Muscle layer of colon (tissue), 2 donors: ENCODE results near the gene FGG.

Experiments
- H3K27ac ChIP-seq: one replicate; pipeline ENCODE4 v1.7.0; 2013; ENCODE audit warnings: low read depth, mild to moderate bottlenecking, low read length, moderate library complexity
- H3K27me3 ChIP-seq, 2 donors: one replicate each; pipeline ENCODE4 v1.7.0; 2013; ENCODE audit warnings: low read length in 2 of 2, mild to moderate bottlenecking in 2 of 2; ENCODE audit not compliant: insufficient read depth in 2 of 2, control insufficient read depth in 1 of 2
- H3K36me3 ChIP-seq: one replicate; pipeline ENCODE4 v1.7.0; 2013; ENCODE audit warnings: mild to moderate bottlenecking, low read length; ENCODE audit not compliant: insufficient read depth
- H3K4me1 ChIP-seq: one replicate; pipeline ENCODE4 v1.7.0; 2013; ENCODE audit warnings: mild to moderate bottlenecking, low read length; ENCODE audit not compliant: insufficient read depth
- H3K4me3 ChIP-seq, 2 donors: one replicate each; pipeline ENCODE4 v1.7.0; 2013; ENCODE audit warnings: low read length in 2 of 2, low read depth in 1 of 2, mild to moderate bottlenecking in 1 of 2, moderate library complexity in 1 of 2
- H3K9ac ChIP-seq: one replicate; pipeline ENCODE4 v1.7.0; 2013; ENCODE audit warnings: low read length
- H3K9me3 ChIP-seq: one replicate; pipeline ENCODE4 v1.7.0; 2013; ENCODE audit warnings: mild to moderate bottlenecking, low read length
- donor health status: abdominal sarcoma.
- donor health status: Adenocarcinoma of cecum.

FGG gene

GRCh38 chr4:154579927-154580326 lies 32.5 kb downstream of the FGG start:
- no peak overlapping the region for H3K4me3 ChIP-seq
- no peak overlapping the region for H3K9ac ChIP-seq
- H3K9me3 ChIP-seq = no peaks in the 10 kb centered on the region
- H3K27ac ChIP-seq = no peak overlapping the region
- no peaks in the 10 kb centered on the region for H3K4me1 ChIP-seq
- no peaks in the 10 kb centered on the region for H3K36me3 ChIP-seq
- no peaks in the 10 kb centered on the region for H3K27me3 ChIP-seq

- Histone ChIP-seq H3K36me3 (no peaks in the 10 kb centered on the region), H3K9ac (no peak overlapping the region), H3K27ac (no peak overlapping the region), H3K4me1 (no peaks in the 10 kb centered on the region), H3K9me3 (no peaks in the 10 kb centered on the region), H3K27me3 (no peaks in the 10 kb centered on the region), H3K4me3 (no peak overlapping the region)
Measured at GRCh38 chr4:154578919-154579318, 33.5 kb downstream of the FGG start.

- H3K9ac ChIP-seq = no peak overlapping the region
- no peaks in the 10 kb centered on the region for H3K4me1 ChIP-seq
- H3K27me3 ChIP-seq = no peaks in the 10 kb centered on the region
- no peaks in the 10 kb centered on the region for H3K9me3 ChIP-seq
- H3K4me3 ChIP-seq = no peak overlapping the region
- H3K27ac ChIP-seq = no peak overlapping the region
- no peaks in the 10 kb centered on the region for H3K36me3 ChIP-seq
Measured at GRCh38 chr4:154577324-154577723, 35.1 kb downstream of the FGG start.

GRCh38 chr4:154574311-154574710 lies 38.1 kb downstream of the FGG start:
- Histone ChIP-seq H3K27me3 (no peaks in the 10 kb centered on the region), H3K27ac (no peak overlapping the region), H3K9me3 (no peaks in the 10 kb centered on the region), H3K4me1 (no peaks in the 10 kb centered on the region), H3K36me3 (no peaks in the 10 kb centered on the region), H3K9ac (no peak overlapping the region), H3K4me3 (no peak overlapping the region)

GRCh38 chr4:154573190-154573870 lies 39.1 kb downstream of the FGG start:
- no peaks in the 10 kb centered on the region for H3K27me3 ChIP-seq
- H3K9ac ChIP-seq = no peak overlapping the region
- H3K9me3 ChIP-seq = no peaks in the 10 kb centered on the region
- H3K4me3 ChIP-seq = no peak overlapping the region
- H3K36me3 ChIP-seq = no peaks in the 10 kb centered on the region
- H3K4me1 ChIP-seq = no peaks in the 10 kb centered on the region
- no peak overlapping the region for H3K27ac ChIP-seq

GRCh38 chr4:154569584-154569983 lies 42.9 kb downstream of the FGG start:
- Histone ChIP-seq H3K36me3 (no peaks in the 10 kb centered on the region), H3K4me3 (no peak overlapping the region), H3K9me3 (no peaks in the 10 kb centered on the region), H3K9ac (no peak overlapping the region), H3K4me1 (no peaks in the 10 kb centered on the region), H3K27ac (no peak overlapping the region), H3K27me3 (no peaks in the 10 kb centered on the region)

GRCh38 chr4:154569028-154569427 lies 43.4 kb downstream of the FGG start:
- H3K36me3 ChIP-seq = no peaks in the 10 kb centered on the region
- no peaks in the 10 kb centered on the region for H3K9me3 ChIP-seq
- no peaks in the 10 kb centered on the region for H3K27me3 ChIP-seq
- H3K4me1 ChIP-seq = no peaks in the 10 kb centered on the region
- no peak overlapping the region for H3K27ac ChIP-seq
- no peak overlapping the region for H3K4me3 ChIP-seq
- H3K9ac ChIP-seq = no peak overlapping the region

- no peaks in the 10 kb centered on the region for H3K36me3 ChIP-seq
- H3K27ac ChIP-seq = no peak overlapping the region
- no peaks in the 10 kb centered on the region for H3K27me3 ChIP-seq
- no peaks in the 10 kb centered on the region for H3K4me1 ChIP-seq
- H3K4me3 ChIP-seq = no peak overlapping the region
- no peak overlapping the region for H3K9ac ChIP-seq
- no peaks in the 10 kb centered on the region for H3K9me3 ChIP-seq
Measured at GRCh38 chr4:154566639-154567204, 45.7 kb downstream of the FGG start.

GRCh38 chr4:154565704-154566103 lies 46.8 kb downstream of the FGG start:
- Histone ChIP-seq H3K27me3 (no peaks in the 10 kb centered on the region), H3K4me1 (no peaks in the 10 kb centered on the region), H3K4me3 (no peak overlapping the region), H3K9me3 (no peaks in the 10 kb centered on the region), H3K9ac (no peak overlapping the region), H3K27ac (no peak overlapping the region), H3K36me3 (no peaks in the 10 kb centered on the region)

- Histone ChIP-seq H3K27me3 (no peaks in the 10 kb centered on the region), H3K4me1 (no peaks in the 10 kb centered on the region), H3K9ac (no peak overlapping the region), H3K27ac (no peak overlapping the region), H3K4me3 (no peak overlapping the region), H3K9me3 (no peaks in the 10 kb centered on the region), H3K36me3 (no peaks in the 10 kb centered on the region)
Measured at GRCh38 chr4:154564311-154564710, 48.1 kb downstream of the FGG start.

- no peak within 1 kb of the TSS for H3K27ac ChIP-seq
- no peaks in the 10 kb centered on the region for H3K9me3 ChIP-seq
- H3K4me1 ChIP-seq = no peaks in the 10 kb centered on the region
- H3K4me3 ChIP-seq = no peak within 1 kb of the TSS
- no peaks in the 10 kb centered on the region for H3K27me3 ChIP-seq
- no peak within 1 kb of the TSS for H3K9ac ChIP-seq
- no peaks in the 10 kb centered on the region for H3K36me3 ChIP-seq
Measured at GRCh38 chr4:154562697-154563254, 49.7 kb downstream of the FGG start, which contains the start of gene FGB. FGB (plus strand) TSS chr4:154563011; CDS start chr4:154563019, 8 bp downstream.

GRCh38 chr4:154560824-154561231 lies 51.6 kb downstream of the FGG start:
- Histone ChIP-seq H3K27ac (no peak overlapping the region), H3K9ac (no peak overlapping the region), H3K27me3 (no peaks in the 10 kb centered on the region), H3K4me3 (no peak overlapping the region), H3K36me3 (no peaks in the 10 kb centered on the region), H3K9me3 (no peaks in the 10 kb centered on the region), H3K4me1 (no peaks in the 10 kb centered on the region)
